Mucosa of stomach (tissue), 1 donor: ENCODE data around the gene JPH4.

ENCODE experiments used
- H3K27me3 ChIP-seq: one replicate; pipeline ENCODE4 v1.7.0; 2013; ENCODE audit warnings: mild to moderate bottlenecking, low read length; ENCODE audit not compliant: control insufficient read depth, insufficient read depth
- H3K36me3 ChIP-seq: one replicate; pipeline ENCODE4 v1.7.0; 2013; ENCODE audit warnings: low read length; ENCODE audit not compliant: control insufficient read depth, insufficient read depth
- H3K4me1 ChIP-seq: one replicate; pipeline ENCODE4 v1.7.0; 2013; ENCODE audit warnings: mild to moderate bottlenecking, low read length; ENCODE audit not compliant: control insufficient read depth, insufficient read depth
- H3K4me3 ChIP-seq: one replicate; pipeline ENCODE4 v1.7.0; 2013; ENCODE audit warnings: low read length
- H3K9ac ChIP-seq: one replicate; pipeline ENCODE4 v1.7.0; 2013; ENCODE audit warnings: mild to moderate bottlenecking, low read length, moderate library complexity
- H3K9me3 ChIP-seq: one replicate; pipeline ENCODE4 v1.7.0; 2013; ENCODE audit warnings: mild to moderate bottlenecking, low read length, moderate library complexity; ENCODE audit not compliant: control insufficient read depth
- donor health status: Pancreatic carcinoma.

The JPH4 gene

DNA sequence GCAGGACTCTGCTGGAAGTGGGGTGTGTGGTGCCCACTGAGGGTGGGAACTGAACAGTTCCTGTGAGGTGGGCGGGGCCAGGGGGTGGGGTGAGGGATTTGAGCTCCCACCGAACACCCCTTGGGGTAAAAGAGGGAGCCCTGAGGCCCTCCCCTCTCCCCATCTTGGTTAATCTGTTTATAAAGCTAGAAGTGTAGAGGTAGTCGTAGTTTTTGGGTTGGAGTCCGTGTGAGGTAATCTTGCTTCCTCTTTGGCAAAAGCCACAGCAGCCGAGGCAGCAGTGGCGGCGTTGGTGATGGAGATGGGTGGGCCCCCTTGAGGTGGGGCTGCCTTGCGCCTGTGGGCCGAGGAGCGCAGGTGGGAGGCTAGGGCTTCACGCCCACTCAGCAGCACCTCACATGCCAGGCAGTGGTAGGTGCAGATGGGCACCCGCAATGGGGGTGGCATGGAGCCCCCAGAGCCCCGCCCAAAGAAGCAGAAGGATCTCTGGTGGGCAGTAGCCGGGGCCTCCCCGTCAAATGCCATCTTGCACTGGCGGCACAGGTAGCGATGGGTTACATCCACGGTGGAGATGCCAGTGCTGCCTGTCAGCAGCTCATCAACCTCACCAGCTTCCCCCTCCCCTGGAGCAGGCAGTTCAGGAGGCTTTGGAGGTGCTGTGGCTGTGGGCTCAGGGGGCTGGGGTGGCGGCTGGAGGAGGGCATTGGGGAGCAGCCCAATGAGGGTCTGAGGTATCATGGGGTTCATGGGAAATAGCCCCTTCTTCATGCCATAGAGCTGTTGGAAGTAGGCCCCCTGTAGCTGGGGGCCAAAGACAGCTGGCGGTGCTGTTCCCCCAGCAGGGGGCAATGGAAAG, 56.6 kb downstream of the JPH4 start:
- Histone ChIP-seq H3K9ac (no peak overlapping the region), H3K4me3 (no peak overlapping the region), H3K27me3 (no peaks in the 10 kb centered on the region)

DNA sequence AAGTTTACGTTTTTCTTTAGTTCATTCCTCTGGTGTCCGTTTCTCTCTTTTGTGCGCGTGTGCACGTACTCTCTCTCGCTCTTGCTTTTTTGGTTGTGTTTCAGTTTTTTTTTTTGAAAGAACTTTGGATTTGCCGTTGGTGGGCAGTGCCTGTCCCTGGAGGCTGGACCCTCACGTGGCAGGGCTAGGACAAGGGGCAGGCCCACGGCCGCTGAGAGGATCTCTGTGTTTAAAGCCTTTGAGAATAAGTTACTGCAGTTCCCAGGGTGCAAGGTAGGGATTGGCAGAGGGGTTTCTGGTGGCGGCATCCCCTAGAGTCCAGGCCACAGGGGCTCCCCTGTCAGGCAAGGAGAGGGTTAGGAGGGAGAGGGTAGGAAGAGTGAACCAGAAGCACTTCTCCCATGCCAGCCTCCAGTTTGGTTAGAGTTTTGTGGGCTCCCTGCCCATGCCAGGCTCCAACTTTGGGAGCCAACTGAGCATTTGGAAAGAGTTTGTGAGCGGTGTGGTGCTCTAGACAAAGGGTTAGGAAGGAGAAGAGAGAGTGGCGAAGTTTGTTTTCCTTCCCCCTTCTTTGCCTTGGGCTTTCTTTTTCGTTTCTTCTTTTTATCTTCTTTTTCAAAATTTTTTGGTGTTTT, 57.6 kb downstream of the JPH4 start:
- Histone ChIP-seq H3K27me3 (no peaks in the 10 kb centered on the region), H3K9ac (no peak overlapping the region), H3K36me3 (no peaks in the 10 kb centered on the region), H3K4me3 (no peak overlapping the region), H3K9me3 (no peaks in the 10 kb centered on the region), H3K4me1 (no peaks in the 10 kb centered on the region)

More for the DNA sequence above, 56.6 kb downstream of the JPH4 start:
- Histone ChIP-seq H3K9me3 (no peaks in the 10 kb centered on the region), H3K4me1 (no peaks in the 10 kb centered on the region), H3K36me3 (no peaks in the 10 kb centered on the region)

- no peaks in the 10 kb centered on the region for H3K4me1 ChIP-seq
These were observed 59.9 kb downstream of the JPH4 start for GRCh38 chr14:23518709-23519108.

More at GRCh38 chr14:23518709-23519108, 59.9 kb downstream of the JPH4 start:
- H3K4me3 ChIP-seq = no peak overlapping the region
- no peaks in the 10 kb centered on the region for H3K27me3 ChIP-seq
- H3K9me3 ChIP-seq = no peaks in the 10 kb centered on the region
- no peaks in the 10 kb centered on the region for H3K36me3 ChIP-seq
- no peak overlapping the region for H3K9ac ChIP-seq
